GM12878 (cell line): ENCODE results near the gene KDM6B. TPM values are rescaled to one million over a fixed set of nuclear protein-coding genes. Genes with fewer than 3 reads are reported as not detected.
A peak's percentile ranks its signal among the peaks of the same experiment; 100 is the strongest.

ENCODE experiments used
- ATAC-seq: fragments of 200-7000 bp; cut with Tn5 transposase; 3 replicates; pipeline ENCODE4 v1.9.1; 2020; ENCODE audit warnings: mild to moderate bottlenecking, moderate library complexity
- BruUV-seq: library from RNA; stranded (reverse); fragments of 400-500 nt; replicated peaks from 2 replicates; lab custom pipeline; 2021; lab: Mats Ljungman, UMichigan
- CTCF ChIA-PET: fragments of 300-600 bp; sonication (Branson Sonifier 250); formaldehyde crosslinking; extraction: SDS; loops from one replicate; lab custom pipeline; 2021; ENCODE audit warnings: inconsistent platforms; lab: Yijun Ruan, JAX
- POLR2A ChIA-PET: fragments of 350-600 bp; formaldehyde crosslinking; extraction: SDS; loops from one replicate; lab custom pipeline; 2021; ENCODE audit warnings: inconsistent platforms; lab: Charles Lee
- RAD21 ChIA-PET: fragments of 300-600 bp; sonication (Branson Sonifier 250); formaldehyde crosslinking; loops from one replicate; lab custom pipeline; 2023; ENCODE audit warnings: antibody characterized with exemption; ENCODE audit not compliant: unreplicated experiment; lab: Charles Lee
- SMC1A ChIA-PET: fragments of 300-600 bp; sonication (Branson Sonifier 250); formaldehyde crosslinking; loops from one replicate; lab custom pipeline; 2023; ENCODE audit not compliant: unreplicated experiment, uncharacterized antibody; lab: Charles Lee
- DNase-seq: peaks from one replicate; pipeline ENCODE4 v3.0.0-alpha.2; 2011; ENCODE audit warnings: low read depth, low spot score
- FAIRE-seq: peaks from 3 replicates; lab custom pipeline; 2011; peaks lifted over from hg19 to GRCh38; lab: Jason Lieb, UNC
- H2AFZ ChIP-seq: 2 replicates; pipeline ENCODE4 v1.6.0; 2011; ENCODE audit warnings: low read depth, low read length, control low read depth; ENCODE audit not compliant: control insufficient read depth
- H3K27ac ChIP-seq: 2 replicates; pipeline ENCODE4 v1.5.1; 2011; ENCODE audit warnings: control low read depth; ENCODE audit not compliant: control insufficient read depth, insufficient read depth
- H3K27me3 ChIP-seq, 2 experiments: replicated peaks in 1 of 2; 2 replicates each; pipeline versions ENCODE4 v1.6.0 to v1.6.1; 2011; ENCODE audit warnings: low read length in 1 of 2; ENCODE audit not compliant: control insufficient read depth in 2 of 2, insufficient read depth in 2 of 2
- H3K36me3 ChIP-seq, 2 experiments: 2 replicates each; pipeline ENCODE4 v1.5.1; 2011; ENCODE audit warnings: low read length in 1 of 2; ENCODE audit not compliant: control insufficient read depth in 2 of 2, insufficient read depth in 2 of 2
- H3K4me1 ChIP-seq: 2 replicates; pipeline ENCODE4 v1.6.1; 2011; ENCODE audit warnings: mild to moderate bottlenecking, low read length, moderate library complexity, mixed read lengths; ENCODE audit not compliant: control insufficient read depth, insufficient read depth
- H3K4me2 ChIP-seq: 2 replicates; pipeline ENCODE4 v1.6.0; 2011; ENCODE audit warnings: control low read depth; ENCODE audit not compliant: control insufficient read depth, insufficient read depth
- H3K4me3 ChIP-seq: fragments of 200-600 bp; sonication (generic); 2 replicates; pipeline ENCODE4 v1.5.1; 2016
- H3K79me2 ChIP-seq: 2 replicates; pipeline ENCODE4 v1.6.0; 2011; ENCODE audit warnings: low read length; ENCODE audit not compliant: control insufficient read depth, insufficient read depth
- H3K9ac ChIP-seq: 2 replicates; pipeline ENCODE4 v1.8.0; 2011; ENCODE audit warnings: low read length, control low read depth, mixed read lengths; ENCODE audit not compliant: control insufficient read depth, insufficient read depth
- H3K9me3 ChIP-seq: replicated peaks from 3 replicates; pipeline ENCODE4 v1.5.1; 2011; ENCODE audit warnings: mild to moderate bottlenecking, low read length; ENCODE audit not compliant: control insufficient read depth, insufficient read depth
- H4K20me1 ChIP-seq: 2 replicates; pipeline ENCODE4 v1.6.0; 2011; ENCODE audit not compliant: control insufficient read depth, insufficient read depth
- E2F8 ChIP-seq: fragments of 450-650 bp; IDR thresholded peaks from 2 replicates; pipeline ENCODE4 v1.6.1; 2018; ENCODE audit warnings: mild to moderate bottlenecking, low read depth, moderate library complexity; ENCODE audit not compliant: partially characterized antibody
- MLLT1 ChIP-seq: fragments of 450-650 bp; IDR thresholded peaks from 2 replicates; pipeline ENCODE4 v1.6.1; 2016; ENCODE audit warnings: mild to moderate bottlenecking
- RAD51 ChIP-seq: fragments of 450-650 bp; IDR thresholded peaks from 2 replicates; pipeline ENCODE4 v1.6.1; 2016; ENCODE audit warnings: moderate library complexity, mild to moderate bottlenecking, inconsistent platforms
- RELA ChIP-seq: fragments of 450-650 bp; IDR thresholded peaks from 2 replicates; pipeline ENCODE4 v1.8.0; 2014; ENCODE audit warnings: borderline replicate concordance; ENCODE audit not compliant: partially characterized antibody
- WGBS: methylation state at CpG from one replicate; pipeline ENCODE4 v1.1.6; 2016; ENCODE audit warnings: low lambda C conversion rate; ENCODE audit not compliant: insufficient replicate concordance, insufficient coverage; ENCODE audit errors: missing lambda C conversion rate; 5-methylcytosine and 5-hydroxymethylcytosine counted together
- in situ Hi-C: fragments of 300-500 bp; cut with MboI; formaldehyde crosslinking; loops from 9 replicates; pipeline ENCODE4 v1.14.3; 2018; ENCODE audit warnings: mixed read lengths
- intact Hi-C: fragments of 100-400 bp; cut with micrococcal nuclease; formaldehyde crosslinking; loops from one replicate; pipeline ENCODE4 v1.14.2; 2022; ENCODE audit not compliant: unreplicated experiment
- polyA plus RNA-seq, 11 experiments: library from polyadenylated mRNA; depleted of rRNA in 4 of 11; unstranded in 6 of 11; stranded (reverse) in 5 of 11; fragments of >200 nt; fragmentation: Nextera tagmentation in 4 of 11; fragmentation: Illumina TruSeq in 1 of 11; extraction: Ambion mirVana in 4 of 11; extraction: Trizol in 1 of 11; gene quantifications; 1 replicate in 1 of 11; 2 replicates in 10 of 11; pipeline versions ENCODE4 v1.2.1 to v1.2.3, GENCODE V29; 2011 to 2016; ENCODE audit warnings: inconsistent platforms in 2 of 11, missing spikeins in 2 of 11, low read depth in 1 of 11
- total RNA-seq, 4 experiments: library from RNA; depleted of rRNA in 3 of 4; stranded (reverse); fragments of >200 nt in 3 of 4; fragmentation: Illumina TruSeq in 1 of 4; extraction: Trizol in 1 of 4; gene quantifications; 2 replicates each; pipeline versions ENCODE4 v1.2.1 to v1.2.3, GENCODE V29; 2013 to 2021
- TF ChIP-seq, protein P1 (sequence below): fragments of 450-650 bp; conservative IDR thresholded peaks from 2 replicates; pipeline ENCODE4 v1.6.1; 2017; ENCODE audit warnings: mild to moderate bottlenecking, moderate library complexity

KDM6B gene
- total and polyA plus RNA-seq, 10 of the 15 experiments (the other 5 are each of a cell fraction or from before 2014, with no cell fraction given) = 0.05 to 33.5 (median 2.3) TPM

DNA sequence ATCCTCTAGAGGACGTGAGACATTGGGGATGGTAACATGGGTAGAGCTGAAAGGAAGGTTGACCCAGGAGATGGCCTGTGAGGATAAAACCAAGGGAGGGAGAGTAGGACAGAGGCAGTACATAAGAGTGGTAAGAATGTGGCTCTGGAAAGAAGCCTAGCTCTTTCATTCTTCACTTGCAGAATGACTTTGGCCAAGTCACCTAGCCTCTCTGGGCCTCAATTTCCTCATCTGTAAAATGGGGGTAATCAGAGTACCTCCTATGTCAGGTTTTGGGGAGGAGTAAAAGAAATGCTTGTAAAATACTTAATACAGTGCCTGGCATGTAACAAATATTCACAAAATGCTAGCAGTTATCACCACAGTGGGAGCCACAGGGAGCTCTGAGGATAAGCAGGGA is 6.9 kb downstream of the KDM6B start:
- ChIA-PET RAD21 (interaction anchor here (1.3 to 2.1 kb wide), 3 partner anchors 10 to 97 kb away, joined by 4 to 8 read pairs (median 6); partner anchors contain the start of gene NAA38), POLR2A (interaction anchor here (1.0 kb wide), 2 partner anchors 16 to 263 kb away, joined by 3 to 5 read pairs; partner anchors contain the start of gene NAA38), CTCF (interaction anchor here (0.6 to 2.3 kb wide), 9 partner anchors 10 to 229 kb away, joined by 3 to 9 read pairs (median 3); partner anchors contain the start of genes CNTROB, NAA38 and TRAPPC1), SMC1A (interaction anchor here (0.9 to 1.5 kb wide), 5 partner anchors 10 to 216 kb away, joined by 3 read pairs; partner anchors contain the start of genes CYB5D1 and NAA38)
- intact Hi-C loops = no loop called here
- Histone ChIP-seq H3K9me3 (no peaks in the 10 kb centered on the region), H2AFZ (no peak overlapping the region), H3K36me3 (peaks cover 0 to 5% of the 10 kb centered on the region in 2 experiments; a peak in 2 of 4 replicates), H3K27ac (peak overlapping the region; percentile 4), H3K9ac (peak overlapping the region; percentile 97), H3K4me1 (peaks cover 41% of the 10 kb centered on the region), H3K4me2 (peak overlapping the region; percentile 100), H3K4me3 (peak overlapping the region; percentile 92), H4K20me1 (no peaks in the 10 kb centered on the region; the same call in none of the 2 replicates), H3K79me2 (peaks cover 69% of the 10 kb centered on the region), H3K27me3 (no peaks in the 10 kb centered on the region)
- TF ChIP-seq RELA = no peak
- TF ChIP-seq MLLT1 = no peak
- DNase-seq (no peak), ATAC-seq (no peak), FAIRE-seq (no peak)
- no TSS peak for BruUV-seq
- 100% methylated on average over 1 of the region's 1 CpG for WGBS
- in situ Hi-C loops = no loop called here

DNA sequence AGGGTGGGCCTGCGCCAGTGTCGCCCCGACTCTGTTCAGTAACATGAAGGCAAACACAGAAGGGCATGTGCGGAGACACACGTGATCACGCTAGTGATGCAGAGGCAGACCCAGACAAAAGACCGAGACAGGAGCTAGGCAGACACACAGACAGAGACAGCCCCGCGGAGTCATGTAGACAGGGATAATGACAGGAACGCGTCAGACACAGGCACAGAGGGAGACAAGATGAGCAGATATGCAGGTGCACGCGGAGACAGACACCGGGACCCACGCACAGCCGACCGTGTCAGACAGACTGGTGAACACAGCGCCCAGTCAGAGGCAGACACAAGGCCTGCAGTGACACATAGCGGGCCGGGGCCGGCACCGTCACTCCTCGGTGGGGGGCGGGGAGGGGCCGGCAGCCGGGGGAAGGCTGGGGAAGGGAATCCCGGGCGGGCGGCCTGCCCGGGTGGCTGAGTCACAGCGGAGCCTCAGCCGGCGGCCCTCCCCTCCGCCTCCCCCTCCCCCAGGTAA is 7.4 kb downstream of the KDM6B start:
- in situ Hi-C loops = no loop called here
- no peaks in the 10 kb centered on the region; the same call in none of the 2 replicates for H4K20me1 ChIP-seq
- peak overlapping the region; percentile 100 for H3K4me2 ChIP-seq
- FAIRE-seq = no peak
- no peaks in the 10 kb centered on the region for H3K9me3 ChIP-seq
- H3K36me3 ChIP-seq = peaks cover 4 to 5% of the 10 kb centered on the region in 2 experiments; a peak in 3 of 4 replicates
- CTCF ChIA-PET = interaction anchor here (0.6 to 2.3 kb wide), 7 partner anchors 14 to 216 kb away, joined by 3 to 9 read pairs (median 3); partner anchors contain the start of genes CNTROB, NAA38 and TRAPPC1
- intact Hi-C loops = no loop called here
- H3K27ac ChIP-seq = peak overlapping the region; percentile 99
- H2AFZ ChIP-seq = peak overlapping the region; percentile 62
- peak overlapping the region; percentile 97 for H3K9ac ChIP-seq
- H3K27me3 ChIP-seq = no peaks in the 10 kb centered on the region
- SMC1A ChIA-PET = interaction anchor here (0.9 to 1.5 kb wide), 4 partner anchors 8 to 98 kb away, joined by 3 to 5 read pairs (median 3); partner anchors contain the start of gene KDM6B
- POLR2A ChIA-PET = interaction anchor here (1.0 to 4.1 kb wide), 2 partner anchors 7 to 16 kb away, joined by 5 to 49 read pairs; partner anchors contain the start of genes KDM6B and NAA38
- RAD21 ChIA-PET = interaction anchor here (1.3 to 2.1 kb wide), 3 partner anchors 9 to 98 kb away, joined by 4 to 8 read pairs (median 6); partner anchors contain the start of gene NAA38
- BruUV-seq = no TSS peak
- H3K4me1 ChIP-seq = peaks cover 41% of the 10 kb centered on the region
- peak; percentile 12 for ATAC-seq
- no peak for DNase-seq
- peak overlapping the region; percentile 92 for H3K4me3 ChIP-seq
- WGBS = 16% methylated on average over 23 of the region's 34 CpGs
- H3K79me2 ChIP-seq = peaks cover 63% of the 10 kb centered on the region
- TF ChIP-seq E2F8 = no peak
- TF ChIP-seq, protein P1, sequence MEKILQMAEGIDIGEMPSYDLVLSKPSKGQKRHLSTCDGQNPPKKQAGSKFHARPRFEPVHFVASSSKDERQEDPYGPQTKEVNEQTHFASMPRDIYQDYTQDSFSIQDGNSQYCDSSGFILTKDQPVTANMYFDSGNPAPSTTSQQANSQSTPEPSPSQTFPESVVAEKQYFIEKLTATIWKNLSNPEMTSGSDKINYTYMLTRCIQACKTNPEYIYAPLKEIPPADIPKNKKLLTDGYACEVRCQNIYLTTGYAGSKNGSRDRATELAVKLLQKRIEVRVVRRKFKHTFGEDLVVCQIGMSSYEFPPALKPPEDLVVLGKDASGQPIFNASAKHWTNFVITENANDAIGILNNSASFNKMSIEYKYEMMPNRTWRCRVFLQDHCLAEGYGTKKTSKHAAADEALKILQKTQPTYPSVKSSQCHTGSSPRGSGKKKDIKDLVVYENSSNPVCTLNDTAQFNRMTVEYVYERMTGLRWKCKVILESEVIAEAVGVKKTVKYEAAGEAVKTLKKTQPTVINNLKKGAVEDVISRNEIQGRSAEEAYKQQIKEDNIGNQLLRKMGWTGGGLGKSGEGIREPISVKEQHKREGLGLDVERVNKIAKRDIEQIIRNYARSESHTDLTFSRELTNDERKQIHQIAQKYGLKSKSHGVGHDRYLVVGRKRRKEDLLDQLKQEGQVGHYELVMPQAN = 0 out of 2 replicates have a peak, but pooled peaks have one; percentile 66
- TF ChIP-seq RAD51 = peak; percentile 81
